HG02610 (cell line): ENCODE results near the gene IARS1.
A peak's percentile ranks its signal among the peaks of the same experiment; 100 is the strongest.

ENCODE experiments used
- ATAC-seq: cut with Tn5 transposase; IDR thresholded peaks from one replicate; pipeline ENCODE4 v1.9.1; 2021; ENCODE audit warnings: mild to moderate bottlenecking, moderate library complexity; ENCODE audit not compliant: unreplicated experiment

IARS1 gene

GRCh38 chr9:92293452-92294296 is at the start of gene IARS1:
TSS of gene IARS1 (minus strand) at chr9:92293697. CDS start at chr9:92289419, 4,278 bp downstream.
- peak; percentile 94 for ATAC-seq

GRCh38 chr9:92342825-92343488 is 49.5 kb upstream of the IARS1 start:
- ATAC-seq = no peak

- ATAC-seq = no peak
Measured at GRCh38 chr9:92341578-92341977, 48.1 kb upstream of the IARS1 start.

DNA sequence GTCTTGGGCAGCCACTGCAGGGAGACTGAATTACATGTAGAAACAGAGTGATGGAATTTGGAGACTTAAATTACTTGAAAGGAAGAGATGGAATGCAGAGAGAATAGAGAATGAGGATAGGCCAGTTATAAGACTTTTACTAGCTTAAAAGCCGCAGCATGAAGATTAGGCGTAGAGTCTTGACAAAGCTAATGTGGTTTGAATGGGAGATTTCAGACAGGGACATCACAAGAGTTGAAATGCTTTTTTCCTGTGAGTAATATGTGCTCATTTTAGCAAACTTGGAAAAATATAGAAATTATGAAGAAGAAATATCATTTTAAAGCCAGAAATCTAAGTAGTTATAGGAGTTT is 39.8 kb upstream of the IARS1 start:
- no peak for ATAC-seq

DNA sequence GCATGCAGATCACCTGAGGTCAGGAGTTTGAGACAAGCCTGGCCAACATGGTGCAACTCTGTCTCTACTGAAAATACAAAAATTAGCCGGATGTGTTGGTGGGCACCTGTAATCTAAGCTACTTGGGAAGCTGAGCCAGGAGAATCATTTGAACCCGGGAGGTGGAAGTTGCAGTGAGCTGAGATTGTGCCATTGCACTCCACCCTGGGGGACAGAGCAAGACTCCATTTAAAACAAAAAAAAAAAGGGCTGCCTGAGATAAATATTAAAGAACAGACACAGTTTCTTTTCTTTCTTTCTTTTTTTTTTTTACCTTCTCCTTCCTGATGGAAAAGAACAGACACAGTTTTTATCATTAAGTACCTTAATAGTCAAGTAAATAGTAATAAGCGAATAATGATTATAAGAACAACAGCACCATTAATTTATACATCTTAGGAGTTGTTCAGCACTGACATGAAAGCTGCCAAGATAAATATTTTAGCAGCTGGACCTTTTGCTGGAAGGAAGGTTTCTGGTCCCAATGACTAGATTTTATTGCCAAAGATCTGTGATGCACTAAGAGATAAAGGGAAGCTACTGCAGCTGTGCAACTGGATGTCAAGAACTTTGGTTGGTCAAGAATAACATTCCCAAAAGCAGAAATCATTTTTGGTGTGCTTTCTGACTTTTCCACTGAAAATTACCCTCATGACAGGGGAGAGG is 39.2 kb upstream of the IARS1 start:
- ATAC-seq = no peak

GRCh38 chr9:92328225-92328624 is 34.7 kb upstream of the IARS1 start:
- no peak for ATAC-seq

GRCh38 chr9:92327283-92327850 is 33.9 kb upstream of the IARS1 start:
- ATAC-seq = no peak

DNA sequence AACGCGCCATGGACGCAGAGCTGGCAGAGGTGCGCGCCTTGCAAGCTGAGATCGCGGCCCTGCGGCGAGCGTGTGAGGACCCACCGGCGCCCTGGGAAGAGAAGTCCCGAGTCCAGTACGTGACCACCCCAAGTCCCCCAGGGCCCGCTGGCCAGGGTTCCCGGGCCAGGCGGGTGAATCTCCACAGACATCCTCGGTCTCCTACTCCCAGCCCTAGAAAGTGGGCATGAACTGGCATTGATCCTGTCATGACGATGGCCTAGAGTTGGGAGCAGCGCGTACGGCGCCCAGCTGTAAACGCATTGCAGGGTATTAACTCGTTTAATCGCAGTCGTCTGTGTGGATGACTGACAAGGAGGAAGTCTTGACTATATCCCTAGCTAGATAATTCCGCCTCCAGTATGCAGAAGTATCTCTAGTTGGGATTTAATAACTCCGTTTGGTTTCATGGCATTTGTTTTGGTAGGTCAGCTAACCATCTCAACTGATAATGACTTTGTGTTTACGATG is 32.5 kb upstream of the IARS1 start:
- no peak for ATAC-seq

GRCh38 chr9:92325269-92325990 is 31.9 kb upstream of the IARS1 start, which contains the start of the genes CENPP and NOL8:
TSS of gene CENPP (plus strand) at chr9:92325953.
TSS of gene NOL8 (minus strand) at chr9:92325350. CDS start at chr9:92324161, 1,189 bp downstream.
- peak; percentile 90 for ATAC-seq

DNA sequence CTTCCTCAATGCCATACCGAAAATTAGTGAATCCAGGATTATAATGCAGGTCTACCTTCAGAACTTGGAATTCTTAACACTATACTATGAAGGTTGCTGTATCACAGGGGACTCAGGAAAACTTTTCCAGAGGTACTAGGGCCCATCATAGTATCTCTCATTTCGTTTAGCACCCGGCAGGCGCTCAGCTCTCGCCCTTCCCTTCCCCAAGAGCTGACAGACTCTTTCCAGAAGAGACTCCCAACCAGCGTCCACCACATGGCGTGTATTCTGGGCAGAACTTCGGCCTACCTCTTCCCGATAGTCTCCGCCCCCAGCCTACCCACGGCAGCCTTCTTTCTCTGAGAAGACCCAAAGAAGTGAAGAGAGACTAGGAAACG is 31.4 kb upstream of the IARS1 start:
- no peak for ATAC-seq

DNA sequence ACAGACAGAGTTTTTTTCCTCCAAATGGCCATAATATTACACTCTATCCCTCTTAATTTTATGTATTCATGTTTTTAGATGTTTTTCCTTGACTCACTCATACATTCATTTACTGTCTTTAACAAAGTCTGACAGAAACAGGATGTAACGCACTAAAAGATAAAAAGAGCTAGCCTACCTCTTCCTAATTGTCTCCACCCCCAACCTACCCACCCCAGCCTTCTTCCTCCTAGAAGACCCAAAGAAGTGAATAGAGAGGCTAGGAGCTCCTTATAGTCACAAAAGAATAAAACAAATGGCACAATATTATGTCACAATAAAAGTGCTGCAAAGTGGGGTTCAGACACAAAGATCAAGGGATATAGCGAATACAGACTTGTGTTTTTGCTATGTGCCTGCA is 30.9 kb upstream of the IARS1 start:
- ATAC-seq = no peak

- ATAC-seq = no peak
Measured at GRCh38 chr9:92315456-92315855, 22.0 kb upstream of the IARS1 start.

- no peak for ATAC-seq
Measured at GRCh38 chr9:92313624-92314012, 20.1 kb upstream of the IARS1 start.

DNA sequence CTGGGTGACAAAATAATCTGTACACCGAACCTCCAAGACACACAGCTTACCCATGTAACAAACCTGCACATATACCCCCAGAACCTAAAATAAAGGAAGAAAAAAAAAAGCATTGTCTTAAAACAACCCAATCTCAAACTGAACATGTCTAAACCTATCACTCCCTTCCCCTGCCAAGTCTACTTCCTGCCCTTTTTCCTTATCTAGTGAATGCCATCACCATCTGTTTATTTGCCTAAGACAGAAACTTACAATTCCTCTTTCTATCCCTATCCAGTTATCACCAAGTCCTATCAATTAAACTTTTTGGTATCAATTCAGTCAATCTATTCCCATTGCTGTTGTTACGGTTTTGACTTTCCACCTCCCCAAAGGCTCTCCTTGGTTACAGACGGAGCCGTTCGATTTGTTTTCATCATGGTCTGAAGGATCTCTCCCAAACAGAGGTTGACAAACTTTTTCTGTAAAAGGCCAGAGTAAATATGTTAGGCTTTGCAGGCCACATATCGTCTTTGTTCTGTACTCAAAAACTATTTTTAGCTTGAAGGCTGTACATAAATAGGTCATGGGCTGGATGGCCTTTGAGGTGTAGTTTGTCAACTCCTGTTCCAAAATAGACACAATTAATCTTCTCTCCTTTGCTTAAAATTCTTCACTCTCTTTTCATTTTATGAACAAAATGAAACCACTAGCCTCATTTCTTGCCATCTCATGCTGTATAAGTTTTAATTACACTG is 19.6 kb upstream of the IARS1 start:
- ATAC-seq = no peak

DNA sequence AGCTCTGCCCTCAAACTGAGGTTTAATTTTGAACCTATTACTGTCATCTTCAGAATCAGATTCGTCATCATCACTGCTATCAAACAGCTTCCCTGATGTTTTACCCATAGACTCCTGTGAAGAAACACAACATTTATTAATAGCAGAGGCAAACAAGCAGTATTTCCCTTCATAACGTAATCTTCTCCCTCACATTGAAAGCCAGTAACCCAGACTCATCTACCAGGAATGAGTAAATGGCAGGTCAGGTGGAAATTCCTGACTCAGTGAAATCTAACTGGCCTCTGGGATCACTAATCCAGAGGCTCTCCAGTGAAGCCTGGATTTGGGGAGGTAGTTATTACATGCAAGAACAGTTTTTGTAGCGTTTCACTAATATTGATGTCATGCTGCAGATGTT is 17.1 kb upstream of the IARS1 start:
- ATAC-seq = no peak

DNA sequence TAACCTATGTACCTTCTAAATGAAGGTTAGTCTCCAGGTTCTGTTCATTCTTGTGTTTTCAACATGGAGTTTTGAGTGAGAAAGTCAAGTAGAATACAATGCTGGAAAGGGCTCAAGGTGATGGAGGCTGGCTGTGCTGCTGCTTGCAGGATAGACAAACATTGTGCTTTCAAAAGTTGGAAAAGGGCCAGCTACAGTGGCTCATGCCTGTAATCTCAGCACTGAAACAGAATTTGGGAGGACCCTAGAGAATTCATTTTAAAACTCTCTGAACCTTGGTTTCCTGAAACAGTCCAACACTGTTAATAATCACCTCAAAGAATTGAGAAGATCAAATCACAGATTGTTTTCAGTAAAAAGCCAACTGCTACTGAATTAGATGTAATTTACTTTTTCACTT is 15.4 kb upstream of the IARS1 start:
- no peak for ATAC-seq

GRCh38 chr9:92300936-92301335 is 7.4 kb upstream of the IARS1 start:
- no peak for ATAC-seq

GRCh38 chr9:92299116-92299515 is 5.6 kb upstream of the IARS1 start:
- ATAC-seq = no peak

DNA sequence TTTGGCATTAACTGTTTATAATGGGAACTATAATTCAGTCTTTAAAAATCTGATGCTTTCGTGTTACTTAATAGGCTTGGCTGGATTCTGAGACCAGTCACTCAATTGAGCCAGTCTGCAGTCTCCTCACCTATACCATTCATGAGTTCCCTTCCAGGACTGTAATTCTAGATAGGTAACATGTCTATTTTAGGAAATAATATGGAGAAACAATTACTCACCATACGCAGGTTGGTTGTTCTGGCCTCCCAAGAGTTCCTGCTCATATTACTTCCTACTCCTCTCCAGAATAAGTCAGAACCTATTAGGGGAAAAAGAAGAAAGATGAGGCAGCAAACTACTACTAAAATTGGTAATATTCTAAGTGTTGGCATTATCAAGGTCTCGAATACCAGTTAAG is 4.5 kb upstream of the IARS1 start:
- no peak for ATAC-seq

GRCh38 chr9:92297611-92298010 is 4.1 kb upstream of the IARS1 start:
- no peak for ATAC-seq
